NT2/D1 (cell line): ENCODE data around the gene ACOX2.

Source experiments
- DNase-seq: peaks from one replicate; pipeline ENCODE4 v3.0.0-alpha.2; 2011; ENCODE audit warnings: low read depth, low spot score
- H3K27me3 ChIP-seq: 2 replicates; pipeline ENCODE4 v1.6.0; 2011; ENCODE audit warnings: mild to moderate bottlenecking; ENCODE audit not compliant: insufficient read length, insufficient read depth
- H3K36me3 ChIP-seq: 2 replicates; pipeline ENCODE4 v1.6.1; 2011; ENCODE audit warnings: mild to moderate bottlenecking, low read length, mixed read lengths; ENCODE audit not compliant: insufficient read depth, insufficient read length
- H3K4me1 ChIP-seq: 2 replicates; pipeline ENCODE4 v1.5.1; 2011; ENCODE audit not compliant: insufficient read depth, insufficient read length
- H3K4me3 ChIP-seq: 2 replicates; pipeline ENCODE4 v1.5.1; 2011; ENCODE audit warnings: low read depth; ENCODE audit not compliant: insufficient read length
- H3K9ac ChIP-seq: 2 replicates; pipeline ENCODE4 v1.6.0; 2011; ENCODE audit warnings: low read depth; ENCODE audit not compliant: insufficient read length
- H3K9me3 ChIP-seq: 2 replicates; pipeline ENCODE4 v1.5.1; 2011; ENCODE audit warnings: mild to moderate bottlenecking, low read length; ENCODE audit not compliant: insufficient read depth
- SUZ12 ChIP-seq: IDR thresholded peaks from 2 replicates; pipeline ENCODE4 v1.6.1; 2011; ENCODE audit not compliant: insufficient read length, insufficient read depth; ENCODE audit errors: extremely low read depth
- YY1 ChIP-seq: IDR thresholded peaks from 2 replicates; pipeline ENCODE4 v1.6.1; 2011; ENCODE audit not compliant: insufficient read length, insufficient read depth
- ZNF274 ChIP-seq: IDR thresholded peaks from 2 replicates; pipeline ENCODE4 v1.6.1; 2011; ENCODE audit warnings: mild to moderate bottlenecking, low read depth, low read length

Gene ACOX2

GRCh38 chr3:58494107-58494506, 42.9 kb downstream of the ACOX2 start:
- no peak for TF ChIP-seq YY1
- no peak for TF ChIP-seq SUZ12
- no peak for TF ChIP-seq ZNF274
- Histone ChIP-seq H3K9ac (peak overlapping the region; percentile 23), H3K36me3 (peaks cover 2% of the 10 kb centered on the region), H3K4me3 (no peak overlapping the region), H3K27me3 (no peaks in the 10 kb centered on the region), H3K9me3 (no peaks in the 10 kb centered on the region), H3K4me1 (no peaks in the 10 kb centered on the region)
- DNase-seq: no peak

- Histone ChIP-seq H3K4me1 (no peaks in the 10 kb centered on the region), H3K4me3 (peak overlapping the region; percentile 85), H3K9ac (peak overlapping the region; percentile 84), H3K27me3 (no peaks in the 10 kb centered on the region), H3K36me3 (no peaks in the 10 kb centered on the region), H3K9me3 (no peaks in the 10 kb centered on the region)
- no peak for DNase-seq
- TF ChIP-seq SUZ12: no peak
- no peak for TF ChIP-seq YY1
- no peak for TF ChIP-seq ZNF274
Measured at GRCh38 chr3:58492494-58492905, 44.5 kb downstream of the ACOX2 start.

GRCh38 chr3:58491506-58492402, 45.2 kb downstream of the ACOX2 start, which contains the start of gene KCTD6:
TSS of gene KCTD6 (plus strand) at chr3:58492096. CDS start at chr3:58498756, 6,660 bp downstream.
- peak within 1 kb of the TSS; percentile 85 for H3K4me3 ChIP-seq
- H3K9me3 ChIP-seq: no peaks in the 10 kb centered on the region
- peak within 1 kb of the TSS; percentile 84 for H3K9ac ChIP-seq
- no peaks in the 10 kb centered on the region for H3K36me3 ChIP-seq
- no peaks in the 10 kb centered on the region for H3K27me3 ChIP-seq
- H3K4me1 ChIP-seq: no peaks in the 10 kb centered on the region
- TF ChIP-seq YY1: no peak
- TF ChIP-seq ZNF274: no peak
- no peak for TF ChIP-seq SUZ12
- peak; percentile 92 for DNase-seq

GRCh38 chr3:58490860-58491501, 46.0 kb downstream of the ACOX2 start:
- Histone ChIP-seq H3K9me3 (no peaks in the 10 kb centered on the region), H3K36me3 (no peaks in the 10 kb centered on the region), H3K4me3 (peak overlapping the region; percentile 31), H3K9ac (peak overlapping the region; percentile 52), H3K4me1 (no peaks in the 10 kb centered on the region), H3K27me3 (no peaks in the 10 kb centered on the region)
- TF ChIP-seq ZNF274 (no peak), SUZ12 (no peak), YY1 (no peak)
- DNase-seq: no peak

- TF ChIP-seq ZNF274 (no peak), YY1 (no peak), SUZ12 (no peak)
- no peaks in the 10 kb centered on the region for H3K36me3 ChIP-seq
- H3K9ac ChIP-seq: no peak overlapping the region
- H3K4me1 ChIP-seq: peaks cover 2% of the 10 kb centered on the region
- no peaks in the 10 kb centered on the region for H3K9me3 ChIP-seq
- H3K4me3 ChIP-seq: no peak overlapping the region
- no peak for DNase-seq
- no peaks in the 10 kb centered on the region for H3K27me3 ChIP-seq
Measured at GRCh38 chr3:58488967-58489366, 48.0 kb downstream of the ACOX2 start.

- Histone ChIP-seq H3K9me3 (no peaks in the 10 kb centered on the region), H3K36me3 (no peaks in the 10 kb centered on the region), H3K27me3 (no peaks in the 10 kb centered on the region), H3K9ac (no peak overlapping the region), H3K4me1 (peaks cover 2% of the 10 kb centered on the region), H3K4me3 (no peak overlapping the region)
- no peak for DNase-seq
- no peak for TF ChIP-seq YY1
- no peak for TF ChIP-seq ZNF274
- TF ChIP-seq SUZ12: no peak
Measured at GRCh38 chr3:58487140-58487886, 49.7 kb downstream of the ACOX2 start.
